ENCODE measurements around the gene AOPEP.

GRCh38 chr9:94872083-94872833, 145.8 kb downstream of the AOPEP start:
- no peak for TF ChIP-seq CTCF (IDR thresholded peaks at IDR 0.05)
- TF ChIP-seq EZH2 (IDR thresholded peaks at IDR 0.05), result no peak
